ENCODE data around the gene MRS2.
"Not testable (repeated sequence)": the region's sequence is repeated elsewhere in the genome, so short reads cannot be mapped to it uniquely, and the experiment has no call there.

The MRS2 gene, protein sequence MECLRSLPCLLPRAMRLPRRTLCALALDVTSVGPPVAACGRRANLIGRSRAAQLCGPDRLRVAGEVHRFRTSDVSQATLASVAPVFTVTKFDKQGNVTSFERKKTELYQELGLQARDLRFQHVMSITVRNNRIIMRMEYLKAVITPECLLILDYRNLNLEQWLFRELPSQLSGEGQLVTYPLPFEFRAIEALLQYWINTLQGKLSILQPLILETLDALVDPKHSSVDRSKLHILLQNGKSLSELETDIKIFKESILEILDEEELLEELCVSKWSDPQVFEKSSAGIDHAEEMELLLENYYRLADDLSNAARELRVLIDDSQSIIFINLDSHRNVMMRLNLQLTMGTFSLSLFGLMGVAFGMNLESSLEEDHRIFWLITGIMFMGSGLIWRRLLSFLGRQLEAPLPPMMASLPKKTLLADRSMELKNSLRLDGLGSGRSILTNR

DNA sequence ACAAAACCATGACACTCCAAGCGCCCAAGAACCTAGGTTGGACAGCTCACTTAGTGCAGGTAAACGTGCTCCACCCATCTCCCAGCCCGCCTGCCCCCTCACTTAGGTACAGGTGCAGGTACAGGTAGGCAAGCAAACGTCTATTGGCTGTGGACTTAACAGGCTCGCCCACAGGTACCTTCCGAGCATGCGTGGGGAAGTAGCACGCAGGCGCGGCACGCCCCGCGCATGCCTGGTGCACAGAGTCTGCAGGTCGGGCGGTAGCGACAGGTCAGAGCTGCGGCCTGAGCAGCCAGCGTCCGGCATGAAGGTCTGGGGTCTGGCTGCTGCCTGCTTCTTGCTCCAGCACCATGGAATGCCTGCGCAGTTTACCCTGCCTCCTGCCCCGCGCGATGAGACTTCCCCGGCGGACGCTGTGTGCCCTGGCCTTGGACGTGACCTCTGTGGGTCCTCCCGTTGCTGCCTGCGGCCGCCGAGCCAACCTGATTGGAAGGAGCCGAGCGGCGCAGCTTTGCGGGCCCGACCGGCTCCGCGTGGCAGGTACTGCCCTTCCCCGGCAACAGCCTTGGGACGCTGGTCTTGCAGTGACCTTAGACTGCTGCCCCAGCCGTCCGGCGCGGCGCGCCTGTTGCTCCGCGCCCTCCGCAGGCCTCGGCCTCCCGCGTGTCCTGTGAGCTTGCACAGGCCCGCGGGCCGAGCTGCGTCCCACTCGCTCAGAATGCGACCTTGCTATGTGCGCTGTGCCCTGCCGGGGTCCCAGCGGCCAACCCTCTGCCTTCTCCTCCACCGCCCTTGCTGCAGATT lies at the start of gene MRS2:
Gene MRS2, plus strand, starts transcription at position 240 of the 804 bp plus-strand sequence. Its CDS starts 111 bp downstream, at position 351.
- peak; percentile 78 to 79 for DNase-seq

DNA sequence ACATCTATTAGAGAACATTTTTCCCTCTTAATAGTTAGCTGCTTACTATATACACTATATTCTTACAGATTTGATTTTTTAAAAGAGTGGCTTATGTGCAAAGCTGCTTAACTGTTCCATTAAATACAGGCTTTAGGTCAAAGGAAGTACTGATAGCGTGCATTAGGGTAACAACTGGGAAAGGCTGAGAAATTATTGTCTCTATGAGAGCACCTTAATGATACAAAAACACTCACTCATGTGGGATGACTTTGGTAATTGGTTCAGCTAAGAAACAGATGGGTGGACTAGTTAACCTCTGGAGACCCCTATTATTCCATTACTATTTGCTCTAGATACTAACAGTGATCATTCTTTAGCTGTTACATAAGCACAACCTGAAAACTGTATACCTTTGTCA lies 48.9 kb upstream of the MRS2 start:
- no peak for DNase-seq

DNA sequence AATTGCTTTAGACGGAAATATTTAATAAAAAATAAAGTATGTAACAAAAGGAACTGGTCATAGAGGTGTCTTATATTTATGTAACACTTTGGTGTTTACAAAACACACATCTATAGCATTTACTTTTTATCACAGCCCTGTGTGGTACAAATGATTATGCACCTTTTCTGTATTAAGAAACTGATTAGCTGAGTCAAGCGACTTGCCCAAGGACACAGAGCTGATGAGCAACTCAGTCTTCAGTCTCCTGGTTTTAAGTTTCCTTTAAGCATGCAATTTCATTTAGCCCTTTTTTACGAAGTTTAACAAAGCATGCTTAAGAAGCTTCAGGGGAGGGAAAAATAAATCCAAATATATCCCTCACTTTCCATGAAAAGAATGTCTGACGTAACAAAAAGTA lies 47.3 kb upstream of the MRS2 start:
- no peak for DNase-seq

DNA sequence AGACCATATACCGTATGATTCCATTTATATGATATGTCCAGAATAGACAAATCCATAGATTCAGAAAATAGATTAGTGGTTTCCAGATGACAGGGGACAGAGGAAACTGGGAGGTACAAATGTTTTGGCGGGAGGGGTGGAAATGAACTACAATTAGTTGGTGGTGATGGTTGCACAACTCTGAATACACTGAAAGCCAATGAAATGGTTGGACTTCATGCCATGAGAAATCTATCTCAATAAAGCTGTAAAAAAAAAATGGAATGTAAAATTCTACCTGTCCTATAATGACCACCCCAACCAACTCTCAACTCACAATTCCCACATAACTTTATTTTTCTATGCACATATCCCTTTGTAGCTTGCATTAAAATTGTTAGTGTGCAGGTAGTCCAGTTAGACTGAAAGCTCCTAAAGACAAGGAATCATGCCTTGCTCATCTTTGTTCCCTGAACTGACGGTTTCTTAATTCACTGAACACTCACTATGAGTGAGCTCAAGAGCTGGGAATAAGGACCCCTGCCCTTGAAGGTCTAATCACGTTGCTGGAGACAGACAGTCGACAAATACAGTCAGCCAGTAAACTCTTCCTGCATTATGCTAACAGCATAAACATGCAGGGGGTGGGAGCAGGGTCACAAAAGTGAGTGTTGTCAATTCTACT lies 46.3 kb upstream of the MRS2 start:
- no peak for DNase-seq

DNA sequence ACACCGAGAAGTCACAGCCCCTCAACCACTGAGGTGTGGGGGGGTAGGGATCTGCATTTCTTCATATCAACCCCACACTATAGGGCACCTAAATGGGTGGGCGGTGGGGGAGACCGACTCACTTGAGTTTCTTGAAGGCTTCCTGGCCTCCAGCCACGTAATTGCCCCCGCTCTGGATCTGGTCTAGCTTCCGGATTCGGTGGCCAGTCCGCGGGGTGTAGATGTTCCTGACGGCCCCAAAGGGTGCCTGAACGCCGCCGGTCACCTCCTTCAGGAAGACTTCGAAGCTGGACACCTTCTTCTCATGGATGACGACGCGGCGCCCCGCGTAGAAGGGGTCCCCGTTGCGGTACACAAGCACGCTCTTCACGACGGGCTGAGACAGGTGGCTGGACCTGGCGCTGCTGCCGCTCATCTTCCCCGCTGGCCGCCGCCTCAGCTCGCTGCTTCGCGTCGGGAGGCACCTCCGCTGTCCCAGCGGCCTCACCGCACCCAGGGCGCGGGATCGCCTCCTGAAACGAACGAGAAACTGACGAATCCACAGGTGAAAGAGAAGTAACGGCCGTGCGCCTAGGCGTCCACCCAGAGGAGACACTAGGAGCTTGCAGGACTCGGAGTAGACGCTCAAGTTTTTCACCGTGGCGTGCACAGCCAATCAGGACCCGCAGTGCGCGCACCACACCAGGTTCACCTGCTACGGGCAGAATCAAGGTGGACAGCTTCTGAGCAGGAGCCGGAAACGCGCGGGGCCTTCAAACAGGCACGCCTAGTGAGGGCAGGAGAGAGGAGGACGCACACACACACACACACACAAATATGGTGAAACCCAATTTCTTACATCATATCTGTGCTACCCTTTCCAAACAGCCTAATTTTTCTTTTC lies 45.2 kb upstream of the MRS2 start, which contains the start of gene DCDC2:
Gene DCDC2, minus strand, starts transcription at position 724 of the 883 bp plus-strand sequence. Its CDS starts 309 bp downstream, at position 415.
- DNase-seq: no peak

DNA sequence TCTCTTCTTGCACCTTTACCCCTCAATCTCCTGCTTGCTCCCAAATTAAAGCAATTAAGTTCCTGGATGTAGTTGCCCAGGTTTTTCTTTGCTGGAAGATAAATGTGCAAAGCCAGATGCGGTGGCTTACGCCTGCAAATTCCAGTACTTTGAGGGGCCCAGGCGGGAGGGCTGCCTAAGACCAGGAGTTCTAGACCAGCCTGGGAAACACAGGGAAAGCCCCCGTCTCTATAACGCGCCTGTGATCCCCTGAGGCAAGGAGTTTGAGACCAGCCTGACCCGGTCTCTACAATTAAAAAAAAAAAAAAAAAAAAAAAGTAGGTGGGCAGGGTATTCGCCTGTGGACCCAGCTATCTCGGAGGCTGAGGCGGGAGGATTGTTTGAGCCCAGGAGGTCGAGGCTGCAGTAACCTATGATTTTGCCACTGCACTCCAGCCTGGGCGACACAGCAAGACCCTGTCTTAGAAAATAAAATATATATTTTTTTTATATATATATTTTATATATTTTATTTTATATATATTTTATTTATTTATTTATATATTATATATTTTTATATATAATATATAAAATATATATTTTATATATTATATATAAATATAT lies 44.4 kb upstream of the MRS2 start:
- no peak for DNase-seq

DNA sequence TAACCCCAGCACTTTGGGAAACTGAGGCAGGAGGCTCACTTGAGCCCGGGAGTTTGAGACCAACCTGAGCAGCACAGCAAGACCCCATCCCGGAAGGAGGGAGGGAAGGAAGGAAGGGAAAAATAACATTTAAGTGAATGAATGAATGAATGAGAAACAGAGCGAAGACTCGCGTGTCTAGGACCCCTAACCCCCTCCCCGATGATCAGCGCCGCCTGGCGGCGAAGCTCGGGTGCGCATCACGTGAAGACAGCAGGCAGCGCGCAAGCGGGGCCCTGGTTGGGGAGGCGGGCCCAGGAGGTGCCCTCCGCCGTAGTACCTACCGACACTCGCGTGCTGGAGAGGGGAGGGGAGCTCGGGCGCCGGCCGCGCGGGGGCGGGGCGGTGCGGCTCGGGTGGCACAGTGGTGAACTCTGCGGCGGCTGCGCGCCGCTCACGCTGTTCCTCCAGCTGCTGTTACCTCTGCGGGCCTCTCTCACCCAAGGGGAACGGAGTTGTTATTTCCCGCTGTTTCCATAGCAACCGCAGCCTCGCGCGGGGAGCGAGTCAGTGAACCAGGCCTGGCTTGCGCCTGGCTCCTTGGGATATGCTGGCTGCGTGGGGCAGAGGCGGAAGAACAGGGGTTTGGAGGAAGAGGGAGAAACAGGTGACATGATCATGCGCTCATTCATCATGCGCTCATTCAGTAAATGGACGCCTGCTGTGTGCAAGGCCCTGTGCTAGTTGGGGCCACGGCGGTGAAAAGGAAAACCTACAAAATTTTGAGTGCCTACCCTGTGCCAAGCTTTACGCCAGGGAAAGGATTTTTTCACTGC lies 42.9 kb upstream of the MRS2 start:
- DNase-seq: peak; percentile 76 to 78

DNA sequence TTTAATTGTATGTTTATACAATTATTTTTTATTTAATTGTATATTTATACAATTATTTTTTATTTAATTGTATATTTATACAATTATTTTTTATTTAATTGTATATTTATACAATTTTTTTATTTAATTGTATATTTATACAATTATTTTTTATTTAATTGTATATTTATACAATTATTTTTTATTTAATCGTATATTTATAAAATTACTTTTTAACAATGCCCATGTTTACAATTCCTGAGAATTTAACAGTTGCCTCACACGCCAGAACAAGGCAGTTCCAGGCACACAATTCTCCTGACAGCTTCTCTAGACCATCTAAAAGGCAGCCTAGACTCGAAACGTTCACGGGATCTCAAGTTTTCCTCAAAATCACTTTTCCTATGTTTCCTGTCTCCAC lies 40.4 kb upstream of the MRS2 start:
- DNase-seq: not testable (repeated sequence)

DNA sequence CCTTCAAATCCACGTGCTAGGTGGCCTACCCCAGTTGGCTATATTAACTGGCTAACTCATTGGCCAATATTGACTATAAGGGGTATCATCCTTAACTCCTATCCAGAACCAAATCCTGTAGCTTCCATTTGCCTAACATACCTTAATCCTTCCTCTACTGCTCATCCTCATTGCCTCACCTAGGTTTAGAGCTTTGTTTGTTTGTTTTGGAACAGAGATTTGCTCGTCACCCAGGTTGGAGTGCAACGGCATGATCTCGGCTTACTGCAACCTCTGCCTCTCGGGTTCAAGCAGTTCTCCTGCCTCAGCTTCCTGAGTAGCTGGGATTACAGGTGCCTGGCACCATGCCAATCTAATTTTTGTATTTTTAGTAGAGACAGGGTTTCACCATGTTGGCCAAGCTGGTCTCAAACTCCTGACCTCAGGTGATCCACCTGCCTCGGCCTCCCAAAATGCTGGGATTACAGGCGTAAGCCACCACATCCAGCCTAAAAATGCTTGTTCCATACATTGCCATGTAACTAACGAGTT lies 37.6 kb upstream of the MRS2 start:
- DNase-seq: not testable (repeated sequence)

DNA sequence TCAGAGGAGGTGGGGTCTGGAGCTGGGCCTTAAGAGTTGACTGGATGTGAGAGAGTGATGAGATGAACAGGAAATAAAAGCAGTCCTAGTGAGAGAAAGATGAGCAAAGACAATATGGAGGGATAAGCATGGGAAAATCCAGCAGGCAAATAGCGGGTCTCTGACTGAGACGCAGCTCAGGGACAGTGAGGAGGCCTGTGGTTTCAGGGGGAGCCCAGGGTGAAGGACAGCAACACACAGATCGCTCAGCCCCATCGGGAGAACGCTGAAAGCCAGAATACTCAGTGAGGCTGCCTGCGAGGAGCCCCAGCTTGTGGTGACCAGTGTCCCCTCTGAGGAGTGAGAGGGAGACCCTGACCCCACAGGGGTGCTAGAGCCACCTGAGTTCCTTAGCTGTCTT lies 28.1 kb upstream of the MRS2 start:
- no peak for DNase-seq

DNA sequence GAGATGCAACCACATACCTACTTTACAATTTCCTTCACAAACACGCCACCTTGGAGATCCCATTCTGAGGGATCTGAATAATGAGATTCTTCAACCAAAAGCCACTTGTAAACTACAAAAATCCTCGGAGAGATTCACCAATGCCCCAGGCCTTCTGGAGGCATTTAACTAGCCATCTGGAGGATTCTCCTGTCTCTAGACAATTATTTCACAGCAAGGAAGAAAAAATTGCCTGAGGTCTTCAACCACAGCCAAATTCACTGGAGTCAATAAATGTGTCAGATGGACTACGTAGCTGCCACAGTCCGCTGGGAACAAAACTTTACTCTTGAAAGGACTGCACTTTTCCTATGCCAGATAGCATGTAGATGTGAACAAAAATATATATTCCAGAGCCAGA lies 25.9 kb upstream of the MRS2 start:
- no peak for DNase-seq

DNA sequence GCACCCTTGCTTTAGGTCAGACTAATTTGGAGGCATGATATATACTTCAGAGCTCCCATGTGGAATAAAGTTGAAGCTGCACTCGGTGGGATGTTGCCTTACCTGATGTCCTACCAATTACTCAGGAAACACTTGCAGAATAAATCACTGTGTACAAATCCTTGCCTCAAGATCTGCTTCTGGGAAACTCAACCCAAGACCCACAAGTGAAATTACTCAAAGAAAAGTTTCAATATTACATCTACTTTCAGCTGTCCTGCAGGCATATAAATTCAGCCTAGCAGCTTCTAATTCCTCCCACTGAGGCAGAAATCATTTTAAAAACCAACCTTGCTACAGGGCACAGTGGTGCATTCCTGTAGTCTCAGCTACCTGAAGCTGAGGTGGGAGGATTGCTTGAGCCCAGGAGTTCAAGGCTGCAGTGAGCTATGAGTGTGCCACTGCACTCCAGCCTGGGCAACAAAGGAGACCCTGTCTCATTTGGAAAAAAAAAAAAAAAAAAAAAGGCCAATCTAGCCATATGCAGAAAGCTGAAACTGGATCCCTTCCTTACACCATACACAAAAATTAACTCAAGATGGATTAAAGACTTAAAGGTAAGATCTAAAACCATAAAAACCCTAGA lies 24.2 kb upstream of the MRS2 start:
- DNase-seq: no peak

DNA sequence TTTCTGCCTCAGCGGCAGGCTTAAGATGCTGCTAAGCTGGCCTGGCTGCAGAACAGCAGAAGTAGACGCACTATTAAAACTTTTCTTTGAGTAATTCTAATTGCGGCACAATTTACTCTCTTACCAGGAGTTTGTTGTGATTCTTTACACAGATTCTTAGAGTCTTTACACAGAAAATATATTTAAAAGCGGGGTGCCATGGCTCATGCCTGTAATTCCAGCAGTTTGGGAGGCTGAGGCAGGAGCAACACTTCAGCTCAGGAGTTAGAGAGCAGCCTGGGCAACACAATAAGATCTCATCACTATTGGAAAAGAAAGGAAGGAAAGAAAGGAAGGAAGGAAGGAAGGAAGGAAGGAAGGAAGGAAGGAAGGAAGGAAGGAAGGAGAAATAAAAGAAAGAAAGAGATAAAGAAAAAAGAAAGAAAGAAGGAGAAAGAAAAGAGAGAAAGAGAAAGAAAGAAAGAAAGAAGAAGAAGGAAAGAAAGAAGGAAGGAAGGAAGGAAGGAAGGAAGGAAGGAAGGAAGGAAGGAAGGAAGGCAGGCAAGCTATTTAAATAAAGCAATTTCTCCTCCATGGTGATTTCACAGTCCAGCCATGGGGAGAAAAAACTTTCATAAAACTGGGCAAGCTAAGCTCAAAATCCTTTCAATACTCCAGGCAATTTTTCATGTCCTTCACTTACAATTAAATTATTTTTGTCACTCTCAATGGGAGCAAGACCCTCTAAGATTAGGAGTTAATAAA lies 21.1 kb upstream of the MRS2 start:
- no peak for DNase-seq

DNA sequence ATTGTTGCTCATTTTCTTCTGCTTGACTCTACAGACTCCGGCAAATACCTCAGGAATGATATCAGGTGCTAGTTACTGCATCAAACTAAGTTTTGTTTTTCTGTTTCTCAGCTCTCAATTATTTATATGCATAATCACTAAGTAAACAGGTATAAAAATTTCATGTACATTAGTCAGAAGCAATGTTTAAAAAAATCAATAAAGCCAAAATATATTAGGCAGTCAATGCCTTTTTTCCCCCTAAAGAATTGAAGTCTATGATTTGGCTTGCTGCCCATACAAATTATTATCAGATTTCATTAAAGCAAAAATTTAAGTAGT lies 20.6 kb upstream of the MRS2 start:
- no peak for DNase-seq

DNA sequence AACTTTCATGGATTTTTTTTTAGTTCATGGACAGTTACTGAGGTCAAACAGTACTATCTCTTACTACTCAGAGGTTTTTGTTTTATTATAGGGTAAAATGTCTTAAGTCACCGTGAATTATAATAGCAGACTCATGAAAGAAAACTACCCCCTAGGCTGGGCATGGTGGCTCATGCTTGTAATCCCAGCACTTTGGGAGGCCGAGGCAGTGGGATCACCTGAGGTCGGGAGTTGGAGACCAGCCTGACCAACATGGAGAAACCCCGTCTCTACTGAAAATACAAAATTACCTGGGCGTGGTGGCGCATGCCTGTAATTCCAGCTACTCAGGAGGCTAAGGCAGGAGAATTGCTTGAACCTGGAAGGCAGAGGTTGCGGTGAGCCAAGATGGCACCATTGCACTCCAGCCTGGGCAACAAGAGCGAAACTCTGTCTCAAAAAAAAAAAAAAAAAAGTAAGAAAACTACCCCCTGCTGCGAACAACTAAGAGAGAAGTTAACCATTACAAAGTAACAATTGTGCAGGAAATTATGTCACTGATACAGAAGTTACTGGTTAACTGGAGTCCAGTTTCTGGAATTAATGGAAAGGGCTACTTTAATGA lies 19.7 kb upstream of the MRS2 start:
- not testable (repeated sequence) for DNase-seq

DNA sequence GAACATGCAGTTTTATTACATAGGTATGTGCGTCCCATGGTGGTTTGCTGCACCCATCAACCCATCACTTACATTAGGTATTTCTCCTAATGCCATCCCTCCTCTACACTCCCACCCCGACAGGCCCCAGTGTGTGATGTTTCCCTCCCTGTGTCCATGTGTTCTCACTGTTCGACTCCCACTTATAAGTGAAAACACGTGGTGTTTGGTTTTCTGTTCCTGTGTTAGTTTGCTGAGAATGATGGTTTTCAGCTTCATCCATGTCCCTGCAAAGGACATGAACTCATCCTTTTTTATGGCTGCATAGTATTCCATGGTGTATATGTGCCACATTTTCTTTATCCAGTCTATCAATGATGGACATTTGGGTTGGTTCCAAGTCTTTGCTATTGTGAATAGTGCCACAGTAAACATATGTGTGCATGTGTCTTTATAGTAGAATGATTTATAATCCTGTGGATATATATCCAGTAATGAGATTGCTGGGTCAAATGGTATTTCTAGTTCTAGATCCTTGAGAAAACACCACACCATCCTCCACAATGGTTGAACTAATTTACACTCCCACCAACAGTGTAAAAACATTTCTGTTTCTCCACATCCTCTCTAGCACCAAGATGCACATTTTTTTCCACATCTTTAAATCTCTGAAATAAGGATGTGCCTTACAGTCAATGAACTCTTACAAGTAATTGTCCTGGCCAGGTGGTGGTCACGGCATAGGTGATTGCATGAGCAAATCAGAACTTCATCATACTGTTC lies 18.2 kb upstream of the MRS2 start:
- DNase-seq: not testable (repeated sequence)

DNA sequence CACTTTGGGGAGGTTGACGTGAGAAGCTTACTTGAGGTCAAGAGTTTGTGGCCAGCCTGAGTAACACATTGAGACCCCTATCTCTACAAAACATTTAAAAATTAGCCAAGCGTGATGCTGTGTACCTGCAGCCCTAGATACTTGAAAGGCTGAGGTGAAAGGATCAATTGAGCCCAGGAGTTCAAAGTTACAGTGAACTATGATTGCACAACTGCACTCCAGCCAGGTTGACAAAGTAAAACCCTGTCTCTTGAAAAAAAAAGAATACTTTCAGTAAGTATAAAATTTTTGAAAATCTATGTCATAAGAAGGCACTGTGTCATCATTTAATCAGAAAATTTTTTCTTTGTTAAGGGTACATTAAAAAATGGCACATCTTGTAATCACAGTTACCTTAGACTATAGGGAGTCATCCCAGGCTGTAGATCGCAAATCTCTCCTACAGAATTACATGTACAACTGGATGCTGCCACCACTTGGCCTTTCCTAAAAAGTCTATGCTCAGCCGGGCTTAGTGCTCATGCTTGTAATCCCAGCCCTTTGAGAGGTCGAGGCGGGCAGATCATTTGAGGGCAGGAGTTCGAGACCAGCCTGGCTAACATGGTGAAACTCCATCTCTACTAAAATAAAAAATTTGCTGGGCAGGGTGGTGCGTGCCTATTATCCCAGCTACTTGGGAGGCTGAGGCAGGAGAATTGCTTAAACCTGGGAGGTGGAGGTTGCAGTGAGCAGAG lies 17.0 kb upstream of the MRS2 start:
- DNase-seq: no peak

DNA sequence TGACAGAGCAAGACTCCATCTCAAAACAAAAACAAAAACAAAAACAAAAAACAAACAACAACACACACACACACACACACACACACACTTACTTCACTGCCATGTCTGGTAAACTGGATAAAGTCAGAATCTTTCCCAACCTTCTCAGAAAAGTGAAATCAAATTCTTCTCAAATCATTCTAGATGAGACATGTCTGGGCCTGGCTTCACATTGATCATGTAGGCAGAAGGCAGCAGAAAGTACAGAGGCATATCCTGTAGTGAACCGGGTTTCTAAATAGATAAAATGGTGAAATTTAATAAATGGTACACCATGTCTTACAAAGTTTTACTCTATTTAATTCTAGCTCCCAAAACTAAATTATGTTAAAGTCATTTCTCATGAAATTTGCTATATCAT lies 14.9 kb upstream of the MRS2 start:
- DNase-seq: no peak
